Endothelial cell of umbilical vein (primary cell): Measurements from ENCODE around the gene TRIM22. TPM values are rescaled to one million over a fixed set of nuclear protein-coding genes. Genes with fewer than 3 reads are reported as not detected.

Source experiments
- BruUV-seq: library from RNA; stranded (reverse); fragments of 400-500 nt; replicated peaks from 2 replicates; lab custom pipeline; 2021; lab: Mats Ljungman, UMichigan
- CTCF ChIA-PET: fragments of 300-600, 350-600 bp; sonication (Branson Sonifier 250); formaldehyde crosslinking; loops from one replicate; lab custom pipeline; 2021; ENCODE audit warnings: antibody characterized with exemption, inconsistent platforms; lab: Charles Lee
- POLR2A ChIA-PET: fragments of 300-600, 350-600 bp; sonication (Branson Sonifier 250); formaldehyde crosslinking; loops from one replicate; lab custom pipeline; 2021; ENCODE audit warnings: antibody characterized with exemption, inconsistent platforms; lab: Charles Lee
- DNase-seq: peaks from one replicate; pipeline ENCODE4 v3.0.0-alpha.2; 2011; ENCODE audit warnings: low read depth, low spot score
- FAIRE-seq: peaks from 2 replicates; lab custom pipeline; 2011; peaks lifted over from hg19 to GRCh38; lab: Jason Lieb, UNC
- H2AFZ ChIP-seq: 2 replicates; pipeline ENCODE4 v1.6.0; 2012; ENCODE audit warnings: low read depth, low read length, control low read depth, inconsistent platforms
- H3K27ac ChIP-seq: 2 replicates; pipeline ENCODE4 v1.5.1; 2011; ENCODE audit warnings: low read depth, mild to moderate bottlenecking, control low read depth, low read length, moderate library complexity; ENCODE audit not compliant: insufficient read depth
- H3K27me3 ChIP-seq, 2 experiments: 2 replicates each; pipeline versions ENCODE4 v1.6.0 to v1.6.1; 2011; ENCODE audit warnings: low read length in 2 of 2, mixed read lengths in 1 of 2; ENCODE audit not compliant: control insufficient read depth in 2 of 2, insufficient read depth in 2 of 2
- H3K36me3 ChIP-seq, 2 experiments: 2 replicates in 1 of 2; 3 replicates in 1 of 2; pipeline ENCODE4 v1.5.1; 2011; ENCODE audit warnings: low read length in 2 of 2, mild to moderate bottlenecking in 1 of 2, moderate library complexity in 1 of 2; ENCODE audit not compliant: control insufficient read depth in 2 of 2, insufficient read depth in 2 of 2; ENCODE audit errors: extremely low read depth in 1 of 2
- H3K4me1 ChIP-seq: 3 replicates; pipeline ENCODE4 v1.5.1; 2011; ENCODE audit warnings: mild to moderate bottlenecking, low read length; ENCODE audit not compliant: control insufficient read depth, insufficient read depth; ENCODE audit errors: extremely low read depth
- H3K4me2 ChIP-seq: 2 replicates; pipeline ENCODE4 v1.6.1; 2011; ENCODE audit warnings: low read length, control low read depth, mixed read lengths; ENCODE audit not compliant: insufficient read depth
- H3K4me3 ChIP-seq, 3 experiments: fragments of 200-600 bp in 1 of 3; sonication (generic), shearing (Covaris generic) in 1 of 3; replicated peaks in 1 of 3; 2 replicates each; pipeline ENCODE4 v1.5.1; 2011 to 2016; ENCODE audit warnings: control low read depth in 3 of 3, low read length in 3 of 3, mild to moderate bottlenecking in 2 of 3, inconsistent platforms in 1 of 3, low read depth in 1 of 3, moderate library complexity in 1 of 3; ENCODE audit not compliant: insufficient read depth in 1 of 3
- H3K79me2 ChIP-seq: 2 replicates; pipeline ENCODE4 v1.6.0; 2012; ENCODE audit warnings: low read length, inconsistent platforms; ENCODE audit not compliant: control insufficient read depth, insufficient read depth
- H3K9ac ChIP-seq: replicated peaks from 2 replicates; pipeline ENCODE3; 2011; ENCODE audit warnings: low read length, control low read depth; ENCODE audit not compliant: insufficient read depth; ENCODE audit errors: extremely low read depth
- H3K9me1 ChIP-seq: replicated peaks from 3 replicates; pipeline ENCODE4 v1.6.0; 2011; ENCODE audit warnings: mild to moderate bottlenecking, low read length; ENCODE audit not compliant: control insufficient read depth, insufficient read depth; ENCODE audit errors: extremely low read depth
- H3K9me3 ChIP-seq: replicated peaks from 2 replicates; pipeline ENCODE4 v1.5.1; 2012; ENCODE audit warnings: low read length, inconsistent platforms; ENCODE audit not compliant: control insufficient read depth, insufficient read depth
- H4K20me1 ChIP-seq: replicated peaks from 2 replicates; pipeline ENCODE3; 2011; ENCODE audit warnings: mild to moderate bottlenecking, low read length; ENCODE audit not compliant: control insufficient read depth, insufficient read depth; ENCODE audit errors: extremely low read depth
- EZH2 ChIP-seq: IDR thresholded peaks from 2 replicates; pipeline ENCODE4 v1.6.1; 2012; ENCODE audit warnings: borderline replicate concordance, low read depth, mild to moderate bottlenecking, moderate library complexity, low read length, inconsistent platforms; ENCODE audit not compliant: severe bottlenecking
- FOS ChIP-seq: IDR thresholded peaks from 2 replicates; pipeline ENCODE4 v1.6.1; 2011; ENCODE audit warnings: mild to moderate bottlenecking, low read length, moderate library complexity, borderline replicate concordance; ENCODE audit not compliant: insufficient read depth
- GATA2 ChIP-seq: IDR thresholded peaks from 2 replicates; pipeline ENCODE4 v1.7.0; 2011; ENCODE audit warnings: low read depth, mild to moderate bottlenecking, moderate library complexity, mixed read lengths, low read length; ENCODE audit not compliant: insufficient read length, insufficient read depth
- JUN ChIP-seq: IDR thresholded peaks from 2 replicates; pipeline ENCODE4 v1.6.1; 2011; ENCODE audit warnings: borderline replicate concordance, low read depth; ENCODE audit not compliant: insufficient read length, insufficient read depth
- MYC ChIP-seq: IDR thresholded peaks from one replicate; pipeline ENCODE4 v1.6.1; 2011; ENCODE audit warnings: mild to moderate bottlenecking, low read depth, low read length
- POLR2A ChIP-seq: IDR thresholded peaks from 2 replicates; pipeline ENCODE4 v1.6.1; 2012; ENCODE audit warnings: low read depth, mild to moderate bottlenecking, control low read depth, low read length
- POLR2AphosphoS5 ChIP-seq: IDR thresholded peaks from 2 replicates; pipeline ENCODE4 v1.6.1; 2012; ENCODE audit warnings: low read depth, mild to moderate bottlenecking, control low read depth, low read length, moderate library complexity; ENCODE audit not compliant: insufficient read depth
- dilution Hi-C: fragments of 300-500 bp; cut with MboI; formaldehyde crosslinking; loops from one replicate; pipeline ENCODE4 v1.15.0; 2019; ENCODE audit warnings: low sequenced_read_pairs; ENCODE audit not compliant: extremely low pct_ligation_motif_present
- intact Hi-C: fragments of 100-400 bp; cut with micrococcal nuclease; formaldehyde crosslinking; loops from one replicate; pipeline ENCODE4 v1.10.0; 2022
- polyA plus RNA-seq, 4 experiments: library from polyadenylated mRNA; depleted of rRNA in 3 of 4; stranded (reverse) in 3 of 4; unstranded in 1 of 4; fragments of >200 nt; gene quantifications; 2 replicates each; pipeline versions ENCODE4 v1.2.1 to v1.2.3, GENCODE V29; 2011 to 2012; ENCODE audit warnings: missing spikeins in 1 of 4
- total RNA-seq: library from RNA; stranded (reverse); gene quantifications from 2 replicates; pipeline ENCODE4 v1.2.3, GENCODE V29; 2021
- TF ChIP-seq, protein P1 (sequence below), 2 donors: IDR thresholded peaks; 1 replicate in 1 of 2; 2 replicates in 1 of 2; pipeline ENCODE4 v1.5.1; 2011; ENCODE audit warnings: low read length in 2 of 2, mild to moderate bottlenecking in 2 of 2, moderate library complexity in 2 of 2, control low read depth in 1 of 2, inconsistent platforms in 1 of 2, low read depth in 1 of 2; ENCODE audit not compliant: insufficient read depth in 1 of 2; ENCODE audit errors: extremely low read depth in 1 of 2
- TF ChIP-seq, protein P2 (sequence below): IDR thresholded peaks from 2 replicates; pipeline ENCODE4 v1.6.1; 2011; ENCODE audit not compliant: insufficient read depth, insufficient read length

TRIM22 gene
- total and polyA plus RNA-seq, 2 donors (not counting 3 experiments of a cell fraction or from before 2014, with no cell fraction given): 73.5 to 110 TPM

DNA sequence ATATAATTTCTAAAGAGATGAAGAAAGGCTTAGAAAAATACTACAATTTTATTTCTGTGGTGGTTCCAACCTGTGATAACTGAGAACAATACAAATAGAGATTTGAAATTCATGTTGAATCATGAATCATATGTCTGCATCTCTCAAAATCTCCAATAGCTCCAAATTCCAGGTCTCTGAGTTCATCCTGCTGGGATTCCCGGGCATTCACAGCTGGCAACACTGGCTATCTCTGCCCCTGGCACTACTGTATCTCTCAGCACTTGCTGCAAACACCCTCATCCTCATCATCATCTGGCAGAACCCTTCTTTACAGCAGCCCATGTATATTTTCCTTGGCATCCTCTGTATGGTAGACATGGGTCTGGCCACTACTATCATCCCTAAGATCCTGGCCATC lies 46.8 kb downstream of the TRIM22 start, which contains the start of gene OR56B1:
Gene OR56B1, plus strand, starts transcription at position 53 of the 400 bp plus-strand sequence. Its CDS starts 69 bp downstream, at position 122.
- Histone ChIP-seq H3K9ac (no peak within 1 kb of the TSS), H3K36me3 (no peaks in the 10 kb centered on the region), H4K20me1 (no peaks in the 10 kb centered on the region), H2AFZ (no peak within 1 kb of the TSS), H3K9me3 (no peaks in the 10 kb centered on the region), H3K27me3 (peaks cover 0 to 2% of the 10 kb centered on the region in 2 experiments), H3K4me3 (no peak within 1 kb of the TSS), H3K9me1 (no peaks in the 10 kb centered on the region), H3K4me2 (no peak within 1 kb of the TSS), H3K79me2 (no peaks in the 10 kb centered on the region), H3K4me1 (no peaks in the 10 kb centered on the region), H3K27ac (no peak within 1 kb of the TSS)
- DNase-seq (no peak), FAIRE-seq (no peak)
- BruUV-seq: no TSS peak
- ChIA-PET POLR2A (no interaction called here), CTCF (interaction anchor here (1.6 kb wide), 1 partner anchor 260 kb away, joined by 4 read pairs; no protein-coding TSS in a partner anchor)
- TF ChIP-seq EZH2 (no peak), FOS (no peak), JUN (no peak), MYC (no peak), GATA2 (no peak), POLR2A (no peak), POLR2AphosphoS5 (no peak)
- TF ChIP-seq, protein P1, sequence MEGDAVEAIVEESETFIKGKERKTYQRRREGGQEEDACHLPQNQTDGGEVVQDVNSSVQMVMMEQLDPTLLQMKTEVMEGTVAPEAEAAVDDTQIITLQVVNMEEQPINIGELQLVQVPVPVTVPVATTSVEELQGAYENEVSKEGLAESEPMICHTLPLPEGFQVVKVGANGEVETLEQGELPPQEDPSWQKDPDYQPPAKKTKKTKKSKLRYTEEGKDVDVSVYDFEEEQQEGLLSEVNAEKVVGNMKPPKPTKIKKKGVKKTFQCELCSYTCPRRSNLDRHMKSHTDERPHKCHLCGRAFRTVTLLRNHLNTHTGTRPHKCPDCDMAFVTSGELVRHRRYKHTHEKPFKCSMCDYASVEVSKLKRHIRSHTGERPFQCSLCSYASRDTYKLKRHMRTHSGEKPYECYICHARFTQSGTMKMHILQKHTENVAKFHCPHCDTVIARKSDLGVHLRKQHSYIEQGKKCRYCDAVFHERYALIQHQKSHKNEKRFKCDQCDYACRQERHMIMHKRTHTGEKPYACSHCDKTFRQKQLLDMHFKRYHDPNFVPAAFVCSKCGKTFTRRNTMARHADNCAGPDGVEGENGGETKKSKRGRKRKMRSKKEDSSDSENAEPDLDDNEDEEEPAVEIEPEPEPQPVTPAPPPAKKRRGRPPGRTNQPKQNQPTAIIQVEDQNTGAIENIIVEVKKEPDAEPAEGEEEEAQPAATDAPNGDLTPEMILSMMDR (IDR thresholded peaks at IDR 0.05; ENCODE audit: extremely low read depth in 1 of 2, insufficient read depth in 1 of 2, low read depth in 1 of 2, low read length in 2 of 2): no peak
- TF ChIP-seq, protein P2, sequence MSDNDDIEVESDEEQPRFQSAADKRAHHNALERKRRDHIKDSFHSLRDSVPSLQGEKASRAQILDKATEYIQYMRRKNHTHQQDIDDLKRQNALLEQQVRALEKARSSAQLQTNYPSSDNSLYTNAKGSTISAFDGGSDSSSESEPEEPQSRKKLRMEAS: no peak
- intact Hi-C loops: no loop called here
- dilution Hi-C loops: no loop called here
